ENCODE measurements around the gene ATP9A. TPM values are rescaled to one million over a fixed set of nuclear protein-coding genes. Genes with fewer than 3 reads are reported as not detected.
A peak's percentile ranks its signal among the peaks of the same experiment; 100 is the strongest.

The ATP9A gene
- total and polyA plus RNA-seq, 2 of the 8 experiments (the other 6 are each of a cell fraction or from before 2014, with no cell fraction given): 5.0 to 6.4 TPM

GRCh38 chr20:51695574-51696303 is 72.5 kb downstream of the ATP9A start:
- Histone ChIP-seq H3K79me2 (ENCODE audit: control insufficient read depth in 1 of 2, insufficient read depth in 2 of 2, low read length in 2 of 2) (no peaks in the 10 kb centered on the region), H4K91ac (replicated peaks; ENCODE audit: insufficient read length, low read length) (no peak overlapping the region), H2BK5ac (ENCODE audit: low read depth, low read length) (peak overlapping the region; percentile 35; the same call in 1 of the 2 replicates), H3K36me3 (ENCODE audit: control insufficient read depth in 2 of 4, insufficient read depth in 4 of 4, low read length in 3 of 4) (no peaks in the 10 kb centered on the region), H4K5ac (ENCODE audit: insufficient read length, low read depth, low read length) (peak overlapping the region; percentile 53), H2BK120ac (replicated peaks; ENCODE audit: low read depth, low read length) (no peak overlapping the region), H3K9me3 (ENCODE audit: insufficient read depth in 2 of 2, low read depth in 1 of 2, low read length in 1 of 2) (no peaks in the 10 kb centered on the region), H3K18ac (ENCODE audit: extremely low read depth, low read length) (peak overlapping the region; percentile 72), H2AFZ (ENCODE audit: low read length) (no peak overlapping the region), H3K23ac (ENCODE audit: insufficient read length) (no peak overlapping the region), H4K20me1 (replicated peaks in 1 of 2; ENCODE audit: control insufficient read depth in 1 of 2, insufficient read depth in 2 of 2, low read length in 2 of 2) (no peaks in the 10 kb centered on the region), H3K23me2 (ENCODE audit: low read depth, low read length) (no peaks in the 10 kb centered on the region), H2AK5ac (ENCODE audit: low read depth, low read length) (no peak overlapping the region), H2BK12ac (ENCODE audit: low read depth, low read length) (no peak overlapping the region; the same call in 1 of the 2 replicates), H3K79me1 (ENCODE audit: low read depth, low read length) (no peaks in the 10 kb centered on the region), H3K4ac (replicated peaks; ENCODE audit: insufficient read length, low read depth, low read length) (no peak overlapping the region), H3K4me2 (ENCODE audit: insufficient read depth in 1 of 2, low read depth in 2 of 2, low read length in 2 of 2) (peak overlapping the region; percentile 19 to 36; a peak in 3 of 4 replicates), H2BK20ac (ENCODE audit: low read length) (no peak overlapping the region; the same call in 1 of the 2 replicates), H3K27ac (ENCODE audit: low read depth, low read length) (peak overlapping the region; percentile 23; the same call in 1 of the 2 replicates), H3K4me3 (ENCODE audit: extremely low read depth in 1 of 4, insufficient read depth in 2 of 4, low read depth in 3 of 4, low read length in 4 of 4) (peak overlapping the region in 2 of 4 experiments; percentile 23 to 35; a peak in 2 of 8 replicates), H2BK15ac (ENCODE audit: low read length) (no peak overlapping the region), H3K4me1 (replicated peaks in 1 of 4; ENCODE audit: control insufficient read depth in 3 of 4, insufficient read depth in 4 of 4, low read length in 3 of 4) (peaks cover 9 to 22% (median 17%) of the 10 kb centered on the region in 4 experiments; a peak in 6 of 7 replicates), H4K8ac (ENCODE audit: extremely low read depth, insufficient read depth, low read length) (no peak overlapping the region), H3K9ac (replicated peaks in 1 of 4; ENCODE audit: extremely low read depth in 1 of 4, low read depth in 3 of 4, low read length in 3 of 4) (no peak overlapping the region), H3K27me3 (replicated peaks in 1 of 4; ENCODE audit: control insufficient read depth in 3 of 4, extremely low read depth in 1 of 4, insufficient read depth in 3 of 4, low read length in 3 of 4) (no peaks in the 10 kb centered on the region), H3K14ac (ENCODE audit: insufficient read length) (no peak overlapping the region), H3K56ac (replicated peaks; ENCODE audit: insufficient read length, low read depth, low read length) (no peak overlapping the region)
- FAIRE-seq: no peak
- no peak for TF ChIP-seq RNF2 (IDR thresholded peaks at IDR 0.05; ENCODE audit: borderline replicate concordance, low read depth, low read length, missing control alignments, poor library complexity, severe bottlenecking)
- TF ChIP-seq JUND (IDR thresholded peaks at IDR 0.05; ENCODE audit: low read length): no peak
- TF ChIP-seq MAFK (IDR thresholded peaks at IDR 0.05; ENCODE audit: low read depth, low read length): no peak
- no peak for TF ChIP-seq KDM1A (IDR thresholded peaks at IDR 0.05; ENCODE audit: borderline replicate concordance, low read length)
- TF ChIP-seq POU5F1 (IDR thresholded peaks at IDR 0.05; ENCODE audit: low read depth, low read length): no peak
- no peak for TF ChIP-seq BCL11A (IDR thresholded peaks at IDR 0.05; ENCODE audit: low read depth in 2 of 2, low read length in 2 of 2)
- TF ChIP-seq HDAC6 (IDR thresholded peaks at IDR 0.05; ENCODE audit: low read depth, low read length): no peak
- no peak for TF ChIP-seq POLR2AphosphoS5 (IDR thresholded peaks at IDR 0.05; ENCODE audit: low read depth, low read length)
- TF ChIP-seq SP2 (IDR thresholded peaks at IDR 0.05; ENCODE audit: low read length): no peak
- no peak for TF ChIP-seq GABPA (IDR thresholded peaks at IDR 0.05; ENCODE audit: borderline replicate concordance, insufficient read depth, low read length)
- no peak for DNase-seq (ENCODE audit: low read depth in 1 of 2, low spot score in 2 of 2)
- ChIA-PET POLR2A (ENCODE audit: partially characterized antibody) (interaction anchor here (0.6 to 1.1 kb wide), 3 partner anchors 10 to 328 kb away, joined by 3 to 5 read pairs (median 3); no protein-coding TSS in a partner anchor), CTCF (ENCODE audit: partially characterized antibody) (interaction anchor here (0.8 to 2.6 kb wide), 6 partner anchors 10 to 364 kb away, joined by 3 to 11 read pairs (median 3); no protein-coding TSS in a partner anchor)
- 33% methylated on average over 14 of the region's 14 CpGs; no CpG with 5 or more reads in 1 of the 2 experiments for WGBS, 2 experiments (ENCODE audit: extremely low coverage in 1 of 2, insufficient coverage in 1 of 2, insufficient read length in 1 of 2, insufficient replicate concordance in 2 of 2, low coverage in 1 of 2, low lambda C conversion rate in 2 of 2, missing lambda C conversion rate in 1 of 2)

All from H1 (cell line).